PC-3 (cell line): ENCODE measurements around the gene APIP. TPM values are rescaled to one million over a fixed set of nuclear protein-coding genes. Genes with fewer than 3 reads are reported as not detected.
A peak's percentile ranks its signal among the peaks of the same experiment; 100 is the strongest.

ENCODE experiments used
- ATAC-seq: fragments of 200-7000 bp; cut with Tn5 transposase; 2 replicates; pipeline ENCODE4 v1.9.1; 2020; ENCODE audit warnings: mild to moderate bottlenecking, moderate library complexity
- Bru-seq: library from RNA; stranded (reverse); fragments of 400-500 nt; gene quantifications from one replicate; lab custom pipeline; 2021; lab: Mats Ljungman, UMichigan
- BruChase-seq, 2 experiments: library from RNA; stranded (reverse); fragments of 400-500 nt; gene quantifications; one replicate each; lab custom pipeline; 2021; lab: Mats Ljungman, UMichigan
- BruUV-seq: library from RNA; stranded (reverse); fragments of 400-500 nt; replicated peaks from 2 replicates; lab custom pipeline; 2021; lab: Mats Ljungman, UMichigan
- CTCF ChIA-PET: fragments of 300-600 bp; sonication (Branson Sonifier 250); formaldehyde crosslinking; loops from one replicate; lab custom pipeline; 2022; ENCODE audit warnings: antibody characterized with exemption; lab: Charles Lee
- POLR2A ChIA-PET: fragments of 300-600 bp; sonication (Branson Sonifier 250); formaldehyde crosslinking; loops from one replicate; lab custom pipeline; 2022; ENCODE audit warnings: antibody characterized with exemption; ENCODE audit not compliant: unreplicated experiment; lab: Charles Lee
- DNase-seq: peaks from one replicate; pipeline ENCODE4 v3.0.0-alpha.2; 2015
- H2AFZ ChIP-seq: fragments of 300-600 bp; sonication (generic); 2 replicates; pipeline ENCODE4 v1.6.0; 2016; ENCODE audit warnings: antibody characterized with exemption, low read length
- H3F3A ChIP-seq: fragments of 300-600 bp; sonication (generic); one replicate; pipeline ENCODE4 v1.6.0; 2017; ENCODE audit warnings: antibody characterized with exemption, low read length, control low read depth, mild to moderate bottlenecking; ENCODE audit not compliant: unreplicated experiment
- H3K27ac ChIP-seq: fragments of 300-600 bp; sonication (generic); 2 replicates; pipeline ENCODE4 v1.5.1; 2016; ENCODE audit warnings: mild to moderate bottlenecking, low read length
- H3K27me3 ChIP-seq: fragments of 300-600 bp; sonication (generic); 2 replicates; pipeline ENCODE4 v1.6.1; 2016; ENCODE audit warnings: low read length, mixed read lengths
- H3K36me3 ChIP-seq: fragments of 300-600 bp; sonication (generic); 2 replicates; pipeline ENCODE4 v1.6.1; 2016; ENCODE audit warnings: low read depth, mixed run types, low read length, mixed read lengths
- H3K4me1 ChIP-seq: fragments of 300-600 bp; sonication (generic); 2 replicates; pipeline ENCODE4 v1.5.1; 2016; ENCODE audit warnings: low read length; ENCODE audit not compliant: insufficient read depth
- H3K4me2 ChIP-seq: fragments of 300-600 bp; sonication (generic); 2 replicates; pipeline ENCODE4 v1.6.0; 2016; ENCODE audit warnings: low read length
- H3K4me3 ChIP-seq: fragments of 300-600 bp; sonication (generic); 2 replicates; pipeline ENCODE4 v1.5.1; 2016; ENCODE audit warnings: mild to moderate bottlenecking, low read length, mixed read lengths
- H3K79me2 ChIP-seq: fragments of 300-600 bp; sonication (generic); 2 replicates; pipeline ENCODE4 v1.6.1; 2017; ENCODE audit warnings: low read length, mixed read lengths
- H3K9ac ChIP-seq: fragments of 300-600 bp; sonication (generic); 2 replicates; pipeline ENCODE4 v1.6.0; 2016; ENCODE audit warnings: mild to moderate bottlenecking, low read length
- H3K9me2 ChIP-seq: fragments of 300-600 bp; sonication (generic); replicated peaks from 2 replicates; pipeline ENCODE4 v1.6.1; 2016; ENCODE audit warnings: mixed run types, low read length, mixed read lengths
- H3K9me3 ChIP-seq: fragments of 300-600 bp; sonication (generic); 2 replicates; pipeline ENCODE4 v1.6.1; 2016; ENCODE audit warnings: low read length, mixed read lengths
- H4K20me1 ChIP-seq: fragments of 300-600 bp; sonication (generic); 2 replicates; pipeline ENCODE4 v1.6.1; 2016; ENCODE audit warnings: low read length, mixed read lengths
- CTCF ChIP-seq: fragments of 300-600 bp; sonication (generic); conservative IDR thresholded peaks from 2 replicates; pipeline ENCODE4 v1.5.1; 2017; ENCODE audit warnings: antibody characterized with exemption, low read depth, mild to moderate bottlenecking, low read length
- EZH2 ChIP-seq: fragments of 300-600 bp; sonication (generic); IDR thresholded peaks from one replicate; pipeline ENCODE4 v1.6.1; 2017; ENCODE audit warnings: antibody characterized with exemption, mild to moderate bottlenecking, low read length; ENCODE audit not compliant: unreplicated experiment
- EZH2phosphoT487 ChIP-seq: fragments of 300-600 bp; sonication (generic); IDR thresholded peaks from 2 replicates; pipeline ENCODE4 v1.6.1; 2018; ENCODE audit warnings: mild to moderate bottlenecking, antibody characterized with exemption, low read length, borderline replicate concordance
- intact Hi-C: fragments of 100-400 bp; cut with micrococcal nuclease; formaldehyde crosslinking; loops from 2 replicates; pipeline ENCODE4 v1.9.0; 2023
- long read RNA-seq: library from polyadenylated mRNA; unstranded; transcript quantifications from one replicate; pipeline ENCODE4 v2.0.0, GENCODE V29; 2021; ENCODE audit not compliant: unreplicated experiment
- total RNA-seq: library from RNA; depleted of rRNA; stranded (reverse); fragments of >200 nt; gene quantifications from 2 replicates; pipeline ENCODE4 v1.2.3, GENCODE V29; 2014; rRNA removed

Gene APIP
- total RNA-seq = 30.5 and 35.3 TPM in 2 replicates
- Bru-seq, nascent RNA = percentile 80 among the genes with signal in this experiment
- BruChase-seq, experiment 1, labeled RNA remaining after a 6-hour chase = percentile 75 among the genes with signal in this experiment
- BruChase-seq, experiment 2, labeled RNA remaining after a 2-hour chase = percentile 87 among the genes with signal in this experiment
- long read RNA-seq, transcript APIP-201 (7 exons, 1,366 nt) = major isoform, 18 of 27 reads
- long read RNA-seq, partial matches to known transcripts = 4 of 27 reads
- long read RNA-seq, other reads (novel, unspliced or antisense) = 4 of 27 reads

- Histone ChIP-seq H3K36me3 (peaks cover 3% of the 10 kb centered on the region; the same call in 1 of the 2 replicates), H3K27ac (peak within 1 kb of the TSS; percentile 80), H3K79me2 (peaks cover 79% of the 10 kb centered on the region), H3K9me2 (no peaks in the 10 kb centered on the region), H3K4me1 (peaks cover 19% of the 10 kb centered on the region), H3K9me3 (no peaks in the 10 kb centered on the region), H3F3A (no peaks in the 10 kb centered on the region), H3K4me3 (peak within 1 kb of the TSS; percentile 96), H2AFZ (peak within 1 kb of the TSS; percentile 97), H4K20me1 (no peaks in the 10 kb centered on the region), H3K27me3 (no peaks in the 10 kb centered on the region), H3K9ac (peak within 1 kb of the TSS; percentile 96), H3K4me2 (peak within 1 kb of the TSS; percentile 96)
- BruUV-seq = no TSS peak
- intact Hi-C loops = loop anchor here (1.0 kb wide), 1 partner anchor 159 kb away; no protein-coding TSS in a partner anchor
- TF ChIP-seq CTCF = no peak
- TF ChIP-seq EZH2 = no peak
- no peak for TF ChIP-seq EZH2phosphoT487
- peak; percentile 98 for DNase-seq
- ATAC-seq = peak; percentile 91
- ChIA-PET CTCF (interaction anchor here (0.6 kb wide), 1 partner anchor 486 kb away, joined by 3 read pairs; no protein-coding TSS in a partner anchor), POLR2A (interaction anchor here (0.6 kb wide), 2 partner anchors 250 to 460 kb away, joined by 4 read pairs; no protein-coding TSS in a partner anchor)
These were observed at the start of gene APIP, which contains the start of gene PDHX for GRCh38 chr11:34916015-34916842. Gene APIP (minus strand): TSS chr11:34916379. CDS start chr11:34916284, 95 bp downstream. Gene PDHX (plus strand): TSS chr11:34916618. CDS start chr11:34916656, 38 bp downstream.

- TF ChIP-seq EZH2phosphoT487 (no peak), EZH2 (no peak), CTCF (no peak)
- no peaks in the 10 kb centered on the region for H4K20me1 ChIP-seq
- no peaks in the 10 kb centered on the region for H3K79me2 ChIP-seq
- H2AFZ ChIP-seq = no peak overlapping the region
- CTCF ChIA-PET = no interaction called here
- POLR2A ChIA-PET = interaction anchor here (0.6 kb wide), 1 partner anchor 25 kb away, joined by 11 read pairs; no protein-coding TSS in a partner anchor
- H3K27me3 ChIP-seq = no peaks in the 10 kb centered on the region
- no peaks in the 10 kb centered on the region for H3K4me1 ChIP-seq
- H3F3A ChIP-seq = no peaks in the 10 kb centered on the region
- H3K27ac ChIP-seq = no peak overlapping the region
- intact Hi-C loops = no loop called here
- H3K36me3 ChIP-seq = peaks cover 10% of the 10 kb centered on the region
- H3K4me2 ChIP-seq = no peak overlapping the region
- no peaks in the 10 kb centered on the region for H3K9me2 ChIP-seq
- H3K9me3 ChIP-seq = no peaks in the 10 kb centered on the region
- ATAC-seq (no peak), DNase-seq (no peak)
- no TSS peak for BruUV-seq
- H3K9ac ChIP-seq = no peak overlapping the region
- H3K4me3 ChIP-seq = no peak overlapping the region
These were observed 48.6 kb upstream of the APIP start for GRCh38 chr11:34964610-34965331.
